NT2/D1 (cell line): ENCODE results near the gene PATJ.

Experiments
- YY1 ChIP-seq: IDR thresholded peaks from 2 replicates; pipeline ENCODE4 v1.6.1; 2011; ENCODE audit not compliant: insufficient read length, insufficient read depth
- ZNF274 ChIP-seq: IDR thresholded peaks from 2 replicates; pipeline ENCODE4 v1.6.1; 2011; ENCODE audit warnings: mild to moderate bottlenecking, low read depth, low read length

GRCh38 chr1:62144238-62144831 lies 402.1 kb downstream of the PATJ start:
- TF ChIP-seq ZNF274 (no peak), YY1 (no peak)
